GM21526 (cell line): ENCODE results near the gene ZRANB1.

Experiments used
- ATAC-seq: cut with Tn5 transposase; IDR thresholded peaks from one replicate; pipeline ENCODE4 v1.9.1; 2021; ENCODE audit warnings: moderate library complexity; ENCODE audit not compliant: unreplicated experiment, low FRiP score

ZRANB1 gene

DNA sequence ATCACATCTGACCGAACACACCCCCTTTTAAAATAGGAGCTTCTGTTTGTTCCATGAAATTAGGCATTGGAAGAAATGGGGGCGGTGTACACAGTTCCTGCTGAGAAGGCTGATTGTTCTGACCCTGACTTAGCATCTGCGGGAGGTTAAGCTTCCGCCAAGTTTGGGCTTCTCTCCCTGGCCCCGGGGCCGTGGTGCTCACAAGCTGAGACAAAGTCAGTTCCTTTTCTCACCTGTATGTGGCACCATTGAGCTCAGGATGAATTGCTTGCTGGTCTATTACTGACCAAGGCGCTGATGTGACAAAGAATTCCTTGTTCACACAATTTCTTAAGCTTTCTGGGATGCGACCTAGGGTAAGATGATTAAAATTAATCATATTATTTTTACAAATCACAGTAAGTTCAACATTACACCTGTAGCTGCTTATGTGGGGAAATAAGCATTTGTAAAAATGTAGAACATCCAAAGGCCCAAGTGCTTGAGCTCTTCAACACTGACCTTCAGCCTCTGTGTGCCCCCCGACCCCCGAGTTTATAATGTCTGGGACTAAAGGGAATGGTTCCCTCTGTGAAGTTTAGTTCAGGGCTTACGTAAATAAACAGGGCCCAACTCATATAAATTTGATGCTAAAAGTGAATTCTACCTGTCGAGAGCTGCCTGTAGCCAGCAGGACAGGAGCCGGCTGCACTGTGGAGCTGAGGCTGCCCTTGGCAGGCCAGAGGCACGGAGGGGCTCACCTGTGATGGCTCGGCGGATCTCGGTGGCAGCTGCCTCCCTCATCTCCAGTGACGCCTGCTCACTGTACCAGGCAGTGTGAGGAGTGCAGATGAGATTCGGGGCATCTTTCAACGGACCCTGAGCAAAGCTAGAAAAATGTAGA, 50.8 kb downstream of the ZRANB1 start:
- ATAC-seq: no peak

GRCh38 chr10:124993345-124993708, 51.4 kb downstream of the ZRANB1 start:
- ATAC-seq: no peak

GRCh38 chr10:124993736-124994451, 52.0 kb downstream of the ZRANB1 start:
- no peak for ATAC-seq

DNA sequence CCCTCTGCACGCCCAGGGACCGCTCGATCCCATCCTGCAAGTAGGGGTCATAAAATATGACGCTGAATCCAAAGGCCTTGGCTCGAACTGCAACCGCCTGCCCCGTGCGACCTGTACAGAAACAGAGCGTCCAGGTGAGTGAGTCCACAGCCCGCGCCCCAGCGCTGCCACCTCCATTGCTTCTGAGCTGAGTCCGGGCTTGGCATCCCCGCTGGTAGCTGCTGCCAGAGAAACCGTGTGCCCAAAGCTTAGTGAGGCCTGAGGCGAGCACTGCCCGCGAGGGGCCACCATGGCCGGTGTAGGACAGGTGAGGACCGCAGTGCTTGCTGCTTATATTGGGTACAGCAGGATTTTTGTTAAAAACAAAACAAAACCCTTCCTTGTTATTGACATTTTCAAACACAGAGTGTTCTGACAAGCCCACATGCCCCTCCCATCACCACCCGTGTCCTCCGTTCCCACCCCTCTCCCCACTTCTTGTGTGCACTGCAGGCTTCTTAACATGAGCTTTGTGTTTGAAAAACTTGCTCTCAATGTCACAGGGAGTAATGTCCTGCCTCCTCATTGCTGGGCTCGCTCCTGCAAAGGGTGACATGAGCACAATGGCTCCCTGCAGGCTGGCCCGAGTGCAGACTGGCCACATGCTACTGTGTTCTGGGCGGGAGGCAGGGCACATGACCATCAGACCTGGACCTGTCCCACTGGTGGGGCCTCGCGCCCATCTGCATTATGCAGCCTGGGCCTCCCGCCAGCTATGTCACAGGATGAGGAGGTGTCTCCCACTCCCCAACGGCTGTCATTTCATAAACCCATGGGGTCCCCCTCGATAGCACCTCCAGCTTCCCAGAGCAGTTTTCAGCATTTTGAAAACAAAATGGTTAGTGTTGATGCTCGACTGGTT, 52.9 kb downstream of the ZRANB1 start:
- no peak for ATAC-seq

DNA sequence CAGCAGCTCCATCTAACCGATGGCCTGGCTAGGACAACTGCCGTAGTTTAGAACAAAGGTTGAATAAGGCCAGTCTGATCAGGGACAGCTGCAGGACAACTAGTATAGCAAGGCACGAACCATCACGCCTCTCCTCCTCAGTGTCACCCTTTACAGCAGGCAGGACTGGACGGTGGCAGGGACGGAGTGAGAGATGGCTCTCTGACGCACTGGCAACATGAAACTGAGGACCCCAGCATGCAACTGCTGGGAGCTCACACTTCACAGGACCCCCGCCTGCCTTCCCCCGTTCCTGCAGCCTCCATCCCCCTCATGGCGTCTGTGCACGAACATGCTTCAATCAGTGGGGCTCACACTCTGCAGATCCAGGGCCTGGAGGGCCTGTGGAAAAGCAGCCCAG, 53.7 kb downstream of the ZRANB1 start:
- ATAC-seq: no peak

DNA sequence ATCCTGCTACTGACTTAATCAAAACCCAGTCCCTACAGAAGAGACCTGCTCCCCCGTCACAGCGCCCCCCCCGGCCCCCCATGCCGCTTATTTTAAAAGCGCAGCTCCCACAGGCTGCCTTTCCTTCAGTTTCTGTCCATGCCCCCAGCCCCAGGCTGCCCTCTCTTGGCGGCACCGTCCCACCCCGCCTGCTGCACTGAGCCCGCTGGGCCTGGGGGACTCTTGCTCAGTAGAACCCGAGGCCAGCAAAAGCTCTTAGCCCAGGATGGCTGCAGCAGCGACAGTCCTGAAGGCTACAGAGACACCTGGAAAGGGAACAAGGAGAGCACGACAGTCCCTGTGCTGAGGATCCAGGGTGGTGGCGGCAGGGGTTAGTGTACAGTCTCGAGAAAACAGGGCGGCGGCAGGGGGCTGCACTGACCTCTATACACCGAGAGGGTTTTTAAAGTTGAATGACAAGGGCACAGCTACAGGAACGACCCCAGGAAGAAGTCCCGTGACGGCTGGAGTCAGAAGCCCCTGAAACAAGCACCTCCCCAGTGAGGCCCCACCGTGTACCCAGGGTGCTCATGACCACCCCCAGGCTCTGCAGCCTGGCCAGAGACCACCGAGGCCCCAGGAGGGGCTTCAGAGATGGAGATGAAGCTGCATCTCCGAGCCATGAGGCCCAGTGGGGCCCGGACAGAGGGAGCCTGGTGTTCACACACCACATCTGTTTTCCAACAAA, 54.4 kb downstream of the ZRANB1 start:
- no peak for ATAC-seq

- ATAC-seq: no peak
These were observed 54.9 kb downstream of the ZRANB1 start for GRCh38 chr10:124996854-124997215.

- ATAC-seq: no peak
These were observed 55.4 kb downstream of the ZRANB1 start for GRCh38 chr10:124997306-124997705.

GRCh38 chr10:124997771-124998623, 56.1 kb downstream of the ZRANB1 start:
- ATAC-seq: no peak

- ATAC-seq: no peak
These were observed 56.8 kb downstream of the ZRANB1 start for GRCh38 chr10:124998624-124999291.

- ATAC-seq: no peak
These were observed 57.8 kb downstream of the ZRANB1 start for GRCh38 chr10:124999433-125000365.

DNA sequence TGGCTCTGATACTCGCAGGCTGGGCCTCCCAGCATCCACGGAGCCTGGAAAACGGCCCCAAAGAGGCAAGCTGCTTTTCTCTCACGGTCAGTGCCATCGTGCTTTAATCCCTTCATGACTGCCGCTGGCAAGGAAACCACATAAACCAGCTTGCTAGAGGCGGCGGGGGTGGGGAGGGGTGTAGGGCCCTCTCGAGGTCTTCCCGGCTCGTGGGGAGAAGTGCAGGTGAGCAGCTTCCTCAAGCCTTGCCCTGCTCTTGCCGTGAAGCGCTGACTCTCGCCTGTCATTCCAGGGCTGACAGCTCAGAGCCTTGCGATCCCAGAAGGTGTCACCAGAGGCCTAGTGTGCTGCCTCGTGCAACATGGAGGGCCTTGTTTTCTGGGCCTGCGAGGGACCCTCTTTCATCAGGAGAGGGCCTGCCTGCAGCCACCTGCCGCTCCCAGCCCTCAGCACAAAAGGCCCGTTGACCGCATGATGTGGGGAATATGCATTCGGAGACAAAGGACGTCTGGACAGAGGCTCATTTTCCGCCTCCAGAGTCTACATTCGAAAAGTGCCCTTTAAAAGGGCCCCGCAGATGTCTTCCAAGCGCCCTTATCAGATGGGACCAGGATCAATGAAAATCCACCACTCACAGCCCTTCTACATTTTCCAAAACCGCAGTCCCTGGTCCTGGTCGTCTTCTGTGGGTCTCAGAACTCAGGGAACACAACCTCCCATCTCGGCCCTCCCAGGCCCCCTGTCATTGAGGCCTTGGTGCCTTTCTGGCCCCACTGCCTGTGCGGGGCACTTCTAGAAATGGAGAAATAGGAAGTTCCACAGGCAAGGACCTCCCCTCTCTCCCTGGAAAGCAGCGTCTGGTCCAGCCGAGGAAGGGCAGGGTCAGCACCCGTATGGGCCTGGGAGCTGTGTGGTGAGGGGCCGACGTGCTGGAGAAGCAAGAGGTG, 58.7 kb downstream of the ZRANB1 start:
- ATAC-seq: no peak

DNA sequence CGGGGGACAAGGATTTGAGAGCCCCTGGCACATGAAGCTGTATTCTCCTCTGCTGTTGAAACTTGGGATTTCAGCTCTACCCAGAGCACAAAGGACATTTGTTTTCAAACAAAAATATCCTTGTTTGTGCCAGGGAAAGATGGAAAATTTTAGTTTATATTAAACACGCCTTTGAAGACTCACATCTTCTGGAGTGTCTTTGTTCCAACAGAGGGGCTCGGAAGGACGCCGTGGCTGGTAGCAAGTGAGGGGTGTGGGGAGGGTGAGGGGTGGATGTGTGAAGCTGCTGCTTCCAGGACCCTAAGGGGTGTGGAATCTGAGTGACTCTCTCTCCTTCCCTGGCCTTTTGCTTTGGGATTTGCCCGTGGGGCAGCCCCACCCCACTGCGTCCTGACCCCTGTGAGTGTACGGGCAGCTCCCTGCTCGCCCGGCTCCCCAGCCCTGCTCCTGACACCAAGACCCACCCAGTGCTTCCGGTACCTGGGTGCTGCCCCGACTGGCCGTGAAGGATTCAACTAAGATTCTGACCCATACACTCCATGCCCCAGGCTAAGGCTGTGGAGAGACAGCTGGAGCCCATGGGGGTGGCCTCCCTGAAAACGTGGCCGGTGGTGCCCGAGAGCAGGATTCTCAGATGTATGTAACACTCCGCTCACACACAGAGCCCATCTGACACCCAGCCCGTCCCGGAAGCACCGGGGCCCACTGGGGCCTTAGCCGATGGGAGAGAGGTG, 59.6 kb downstream of the ZRANB1 start:
- ATAC-seq: no peak

DNA sequence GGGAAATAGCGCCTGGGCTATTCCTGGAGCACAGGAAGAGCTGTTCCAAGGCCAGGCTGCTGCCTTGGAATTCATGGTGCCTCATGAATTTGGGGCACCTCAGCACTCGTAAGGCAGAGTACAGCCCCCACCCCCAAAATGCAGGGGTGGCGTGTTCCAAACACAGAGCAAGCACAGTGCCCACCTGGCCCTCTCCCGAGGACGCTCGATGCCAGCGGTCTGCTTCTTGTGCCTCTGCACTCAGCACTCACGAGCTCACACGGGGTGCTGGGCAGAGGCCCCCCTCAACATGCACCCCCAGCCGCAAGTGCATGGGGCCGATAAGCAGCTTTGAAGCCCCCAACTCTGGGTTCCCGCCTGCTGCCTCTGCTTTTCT, 60.1 kb downstream of the ZRANB1 start:
- no peak for ATAC-seq

- no peak for ATAC-seq
These were observed 60.7 kb downstream of the ZRANB1 start for GRCh38 chr10:125002423-125003145.
